Trophoblast cell (in vitro differentiated cells and primary cell): ENCODE measurements around the gene COL4A4.
A peak's percentile ranks its signal among the peaks of the same experiment; 100 is the strongest.

ENCODE experiments used
- DNase-seq, 2 donors: peaks; one replicate each; pipeline ENCODE4 v3.0.0-alpha.2; 2016
- H2AFZ ChIP-seq: 2 replicates; pipeline ENCODE4 v1.6.1; 2013; ENCODE audit warnings: low read length, moderate library complexity, mild to moderate bottlenecking; ENCODE audit not compliant: insufficient read depth, poor library complexity
- H2AK5ac ChIP-seq: 2 replicates; pipeline ENCODE4 v1.6.1; 2013; ENCODE audit warnings: mild to moderate bottlenecking, low read length
- H2BK120ac ChIP-seq: 2 replicates; pipeline ENCODE4 v1.6.1; 2013; ENCODE audit warnings: low read length, mild to moderate bottlenecking, moderate library complexity; ENCODE audit not compliant: insufficient read depth, poor library complexity
- H2BK12ac ChIP-seq: 2 replicates; pipeline ENCODE4 v1.6.1; 2013; ENCODE audit warnings: mild to moderate bottlenecking, low read length, moderate library complexity
- H2BK5ac ChIP-seq: 2 replicates; pipeline ENCODE4 v1.6.1; 2013; ENCODE audit warnings: low read length, low read depth, moderate library complexity, mild to moderate bottlenecking; ENCODE audit not compliant: poor library complexity
- H3K14ac ChIP-seq: 2 replicates; pipeline ENCODE4 v1.6.1; 2013; ENCODE audit warnings: mild to moderate bottlenecking, low read length
- H3K18ac ChIP-seq: 2 replicates; pipeline ENCODE4 v1.6.1; 2013; ENCODE audit warnings: mild to moderate bottlenecking, low read length
- H3K23ac ChIP-seq: 2 replicates; pipeline ENCODE4 v1.6.1; 2013; ENCODE audit warnings: low read length
- H3K27ac ChIP-seq: 2 replicates; pipeline ENCODE4 v1.5.1; 2013; ENCODE audit warnings: low read depth, mild to moderate bottlenecking, inconsistent platforms, low read length, moderate library complexity
- H3K27me3 ChIP-seq: 2 replicates; pipeline ENCODE4 v1.6.1; 2013; ENCODE audit warnings: inconsistent platforms, mild to moderate bottlenecking, low read length, moderate library complexity; ENCODE audit not compliant: insufficient read depth
- H3K36me3 ChIP-seq, 2 experiments: 1 replicate in 1 of 2; 2 replicates in 1 of 2; pipeline ENCODE4 v1.6.1; 2013; ENCODE audit warnings: low read length in 2 of 2, mild to moderate bottlenecking in 2 of 2, moderate library complexity in 1 of 2; ENCODE audit not compliant: insufficient read depth in 2 of 2, control insufficient read depth in 1 of 2
- H3K4ac ChIP-seq: 2 replicates; pipeline ENCODE4 v1.6.1; 2013; ENCODE audit warnings: low read depth, mild to moderate bottlenecking, low read length, moderate library complexity
- H3K4me1 ChIP-seq, 2 experiments: 1 replicate in 1 of 2; 2 replicates in 1 of 2; pipeline ENCODE4 v1.6.1; 2013; ENCODE audit warnings: low read length in 2 of 2, mild to moderate bottlenecking in 2 of 2, moderate library complexity in 1 of 2; ENCODE audit not compliant: insufficient read depth in 2 of 2, control insufficient read depth in 1 of 2
- H3K4me2 ChIP-seq: 2 replicates; pipeline ENCODE4 v1.6.1; 2013; ENCODE audit warnings: inconsistent platforms, mild to moderate bottlenecking, low read length, moderate library complexity
- H3K4me3 ChIP-seq: 2 replicates; pipeline ENCODE4 v1.5.1; 2013; ENCODE audit warnings: mild to moderate bottlenecking, low read depth, low read length, inconsistent platforms
- H3K79me1 ChIP-seq: one replicate; pipeline ENCODE4 v1.6.1; 2013; ENCODE audit warnings: low read length
- H3K79me2 ChIP-seq: 2 replicates; pipeline ENCODE4 v1.6.1; 2013; ENCODE audit warnings: low read length, mild to moderate bottlenecking; ENCODE audit not compliant: control insufficient read depth, insufficient read depth, poor library complexity
- H3K9ac ChIP-seq: 2 replicates; pipeline ENCODE4 v1.6.1; 2013; ENCODE audit warnings: mild to moderate bottlenecking, low read length
- H3K9me3 ChIP-seq: 2 replicates; pipeline ENCODE4 v1.6.1; 2013; ENCODE audit warnings: low read depth, mild to moderate bottlenecking, control low read depth, inconsistent platforms, low read length; ENCODE audit not compliant: insufficient read depth
- H4K12ac ChIP-seq: 2 replicates; pipeline ENCODE4 v1.6.1; 2013; ENCODE audit warnings: low read depth, mild to moderate bottlenecking, low read length, moderate library complexity
- H4K8ac ChIP-seq: 2 replicates; pipeline ENCODE4 v1.6.1; 2013; ENCODE audit warnings: low read depth, mild to moderate bottlenecking, low read length, moderate library complexity
- H4K91ac ChIP-seq: one replicate; pipeline ENCODE4 v1.6.1; 2013; ENCODE audit warnings: low read depth, mild to moderate bottlenecking, low read length, moderate library complexity
- WGBS: extraction: QIAGEN DNeasy Blood & Tissue Kit; methylation state at CpG from one replicate; pipeline ENCODE4 v1.1.7; 2013; ENCODE audit warnings: missing lambda C conversion rate; ENCODE audit not compliant: insufficient read length, insufficient coverage; ENCODE audit errors: extremely low coverage; 5-methylcytosine and 5-hydroxymethylcytosine counted together

Gene COL4A4

GRCh38 chr2:227118353-227118752 lies 45.7 kb downstream of the COL4A4 start:
- no peak overlapping the region for H2AFZ ChIP-seq
- H3K14ac ChIP-seq = no peak overlapping the region
- no peak overlapping the region for H3K27ac ChIP-seq
- H3K23ac ChIP-seq = no peak overlapping the region
- H3K4me1 ChIP-seq = no peaks in the 10 kb centered on the region
- no peak overlapping the region for H4K8ac ChIP-seq
- H2BK120ac ChIP-seq = no peak overlapping the region
- no peaks in the 10 kb centered on the region for H3K9me3 ChIP-seq
- no peak overlapping the region for H3K4me3 ChIP-seq
- H4K91ac ChIP-seq = no peak overlapping the region
- no peak overlapping the region for H3K9ac ChIP-seq
- H2BK5ac ChIP-seq = no peak overlapping the region
- no peak overlapping the region for H3K4me2 ChIP-seq
- H3K4ac ChIP-seq = no peak overlapping the region
- H3K79me1 ChIP-seq = no peaks in the 10 kb centered on the region
- H2AK5ac ChIP-seq = no peak overlapping the region
- H3K18ac ChIP-seq = no peak overlapping the region
- H2BK12ac ChIP-seq = no peak overlapping the region
- DNase-seq = no peak
- H4K12ac ChIP-seq = no peak overlapping the region
- no peaks in the 10 kb centered on the region for H3K27me3 ChIP-seq
- H3K36me3 ChIP-seq = no peaks in the 10 kb centered on the region
- no peaks in the 10 kb centered on the region for H3K79me2 ChIP-seq

- H4K8ac ChIP-seq = no peak overlapping the region
- no peak overlapping the region for H2BK12ac ChIP-seq
- H2AFZ ChIP-seq = peak overlapping the region; percentile 45
- no peaks in the 10 kb centered on the region for H3K4me1 ChIP-seq
- H3K27ac ChIP-seq = no peak overlapping the region
- no peak for DNase-seq
- H3K9ac ChIP-seq = no peak overlapping the region
- H3K79me2 ChIP-seq = no peaks in the 10 kb centered on the region
- H2BK5ac ChIP-seq = no peak overlapping the region
- no peak overlapping the region for H3K4ac ChIP-seq
- H3K4me2 ChIP-seq = no peak overlapping the region
- no CpG with 5 or more reads among the region's 3 CpGs for WGBS
- no peak overlapping the region for H3K18ac ChIP-seq
- H3K23ac ChIP-seq = no peak overlapping the region
- no peak overlapping the region for H3K4me3 ChIP-seq
- H2AK5ac ChIP-seq = no peak overlapping the region
- no peak overlapping the region for H4K91ac ChIP-seq
- H3K79me1 ChIP-seq = no peaks in the 10 kb centered on the region
- H3K36me3 ChIP-seq = no peaks in the 10 kb centered on the region
- H3K9me3 ChIP-seq = no peaks in the 10 kb centered on the region
- H2BK120ac ChIP-seq = no peak overlapping the region
- H4K12ac ChIP-seq = no peak overlapping the region
- H3K14ac ChIP-seq = no peak overlapping the region
- no peaks in the 10 kb centered on the region for H3K27me3 ChIP-seq
Observed at GRCh38 chr2:227117852-227118251, 46.2 kb downstream of the COL4A4 start.

- Histone ChIP-seq H3K4me3 (no peak overlapping the region), H2AK5ac (no peak overlapping the region), H3K9me3 (no peaks in the 10 kb centered on the region), H2BK5ac (no peak overlapping the region), H4K8ac (no peak overlapping the region), H2BK12ac (no peak overlapping the region), H3K79me2 (no peaks in the 10 kb centered on the region), H3K27ac (no peak overlapping the region), H3K4ac (no peak overlapping the region), H3K9ac (no peak overlapping the region), H3K36me3 (no peaks in the 10 kb centered on the region), H4K91ac (no peak overlapping the region), H4K12ac (no peak overlapping the region), H3K4me1 (no peaks in the 10 kb centered on the region), H3K4me2 (no peak overlapping the region), H3K18ac (no peak overlapping the region), H3K79me1 (no peaks in the 10 kb centered on the region), H3K14ac (no peak overlapping the region), H3K23ac (no peak overlapping the region), H3K27me3 (no peaks in the 10 kb centered on the region), H2BK120ac (no peak overlapping the region), H2AFZ (no peak overlapping the region)
- DNase-seq = no peak
- WGBS = no CpG with 5 or more reads among the region's 1 CpG
Observed at GRCh38 chr2:227117027-227117426, 47.0 kb downstream of the COL4A4 start.

GRCh38 chr2:227115761-227116160 lies 48.2 kb downstream of the COL4A4 start:
- H3K23ac ChIP-seq = no peak overlapping the region
- H4K12ac ChIP-seq = no peak overlapping the region
- H2BK5ac ChIP-seq = no peak overlapping the region
- no peaks in the 10 kb centered on the region for H3K79me1 ChIP-seq
- no peak overlapping the region for H2AK5ac ChIP-seq
- H4K8ac ChIP-seq = no peak overlapping the region
- no peak overlapping the region for H3K4ac ChIP-seq
- no peak overlapping the region for H2AFZ ChIP-seq
- no peak overlapping the region for H3K27ac ChIP-seq
- no CpG with 5 or more reads among the region's 5 CpGs for WGBS
- H3K9ac ChIP-seq = no peak overlapping the region
- H3K14ac ChIP-seq = no peak overlapping the region
- no peaks in the 10 kb centered on the region for H3K9me3 ChIP-seq
- no peak overlapping the region for H3K4me3 ChIP-seq
- H3K79me2 ChIP-seq = no peaks in the 10 kb centered on the region
- no peak overlapping the region for H2BK120ac ChIP-seq
- no peaks in the 10 kb centered on the region for H3K4me1 ChIP-seq
- H3K4me2 ChIP-seq = no peak overlapping the region
- no peaks in the 10 kb centered on the region for H3K27me3 ChIP-seq
- H3K36me3 ChIP-seq = no peaks in the 10 kb centered on the region
- no peak overlapping the region for H2BK12ac ChIP-seq
- no peak overlapping the region for H3K18ac ChIP-seq
- DNase-seq = no peak
- H4K91ac ChIP-seq = no peak overlapping the region
